Loucy (cell line): ENCODE measurements around the gene ECEL1.

ENCODE experiments used
- H2AFZ ChIP-seq: fragments of 200-600 bp; sonication (generic); 2 replicates; pipeline ENCODE4 v1.6.0; 2016; ENCODE audit warnings: antibody characterized with exemption, mild to moderate bottlenecking, low read length, moderate library complexity
- H3F3A ChIP-seq: fragments of 200-600 bp; 2 replicates; pipeline ENCODE4 v1.6.0; 2016; ENCODE audit warnings: antibody characterized with exemption, low read depth, mild to moderate bottlenecking
- H3K27me3 ChIP-seq: fragments of 200-600 bp; sonication (generic); 2 replicates; pipeline ENCODE4 v1.6.1; 2014; ENCODE audit warnings: low read length, mild to moderate bottlenecking; ENCODE audit not compliant: insufficient read depth, poor library complexity, severe bottlenecking
- H3K36me3 ChIP-seq: fragments of 200-600 bp; sonication (generic); 2 replicates; pipeline ENCODE4 v1.6.1; 2016; ENCODE audit warnings: low read length; ENCODE audit not compliant: insufficient read depth
- H3K4me1 ChIP-seq: fragments of 200-600 bp; sonication (generic); 2 replicates; pipeline ENCODE4 v1.5.1; 2014; ENCODE audit warnings: low read length, mild to moderate bottlenecking; ENCODE audit not compliant: insufficient read depth, poor library complexity, severe bottlenecking
- H3K4me2 ChIP-seq: fragments of 200-600 bp; sonication (generic); 2 replicates; pipeline ENCODE4 v1.6.0; 2014; ENCODE audit warnings: antibody characterized with exemption, low read length, low read depth, mild to moderate bottlenecking; ENCODE audit not compliant: poor library complexity, severe bottlenecking
- H3K4me3 ChIP-seq: fragments of 200-600 bp; sonication (generic); 2 replicates; pipeline ENCODE4 v1.5.1; 2014; ENCODE audit warnings: low read length, mild to moderate bottlenecking, mixed read lengths; ENCODE audit not compliant: poor library complexity, severe bottlenecking
- H3K79me2 ChIP-seq: fragments of 200-600 bp; sonication (generic); 2 replicates; pipeline ENCODE4 v1.6.1; 2014; ENCODE audit warnings: low read length; ENCODE audit not compliant: insufficient read depth
- H3K9ac ChIP-seq: fragments of 200-600 bp; sonication (generic); 2 replicates; pipeline ENCODE4 v1.6.0; 2014; ENCODE audit warnings: mild to moderate bottlenecking, low read depth, low read length, moderate library complexity; ENCODE audit not compliant: poor library complexity, severe bottlenecking
- H3K9me2 ChIP-seq: fragments of 200-600 bp; sonication (generic); replicated peaks from 2 replicates; pipeline ENCODE4 v1.6.1; 2016; ENCODE audit warnings: low read depth, low read length, mixed read lengths
- H3K9me3 ChIP-seq: fragments of 200-600 bp; sonication (generic); 2 replicates; pipeline ENCODE4 v1.6.1; 2014; ENCODE audit warnings: mild to moderate bottlenecking, antibody characterized with exemption, low read length, low read depth; ENCODE audit not compliant: insufficient read depth
- H4K20me1 ChIP-seq: fragments of 200-600 bp; sonication (generic); 2 replicates; pipeline ENCODE4 v1.6.0; 2014; ENCODE audit warnings: antibody characterized with exemption, low read length, mild to moderate bottlenecking; ENCODE audit not compliant: insufficient read depth, poor library complexity, severe bottlenecking
- CTCF ChIP-seq: fragments of 200-600 bp; sonication (generic); conservative IDR thresholded peaks from 2 replicates; pipeline ENCODE4 v1.5.1; 2014; ENCODE audit warnings: mild to moderate bottlenecking, antibody characterized with exemption, low read length
- EZH2phosphoT487 ChIP-seq: fragments of 200-600 bp; IDR thresholded peaks from 2 replicates; pipeline ENCODE4 v1.6.1; 2018; ENCODE audit warnings: antibody characterized with exemption, mild to moderate bottlenecking, moderate library complexity, borderline replicate concordance

The ECEL1 gene

DNA sequence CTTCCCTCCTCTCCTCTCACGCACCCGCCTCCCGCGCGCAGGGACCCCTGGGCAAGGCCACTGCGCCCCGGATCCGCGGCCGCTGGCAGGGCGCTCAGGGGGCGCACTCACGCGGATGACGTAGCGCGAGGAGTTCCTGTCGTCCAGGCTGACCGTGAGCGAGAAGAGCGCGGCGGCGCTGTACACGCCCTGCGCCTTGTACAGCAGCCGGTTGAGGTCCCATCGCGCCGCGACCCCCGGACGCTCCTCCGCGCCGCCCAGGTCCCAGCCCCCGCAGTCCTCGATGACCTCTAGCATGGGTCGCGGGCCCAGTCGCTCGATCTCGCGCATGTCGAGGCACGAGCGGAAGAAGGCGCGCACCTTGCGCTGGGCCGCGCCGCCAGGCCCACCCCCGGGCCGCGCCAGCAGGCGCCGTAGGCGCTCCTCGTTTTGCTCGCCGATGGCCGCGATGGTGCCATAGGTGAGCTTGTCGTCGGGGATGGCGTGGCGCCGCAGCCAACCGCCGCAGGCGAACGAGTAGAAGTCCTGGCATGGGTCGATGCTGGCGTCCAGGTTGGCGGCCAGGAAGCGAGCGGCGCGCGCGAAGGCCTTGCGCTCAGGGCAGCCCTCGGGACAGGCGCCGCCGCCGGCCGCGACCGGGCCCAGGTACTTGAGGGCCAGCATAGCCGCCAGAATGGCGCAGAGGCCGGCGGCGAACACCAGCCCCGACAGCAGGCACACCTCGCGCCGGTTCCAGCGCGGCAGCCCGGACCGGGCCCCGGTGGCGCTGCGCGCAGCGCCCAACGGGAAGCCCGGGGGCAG is 1.7 kb downstream of the ECEL1 start:
- Histone ChIP-seq H3K36me3 (no peaks in the 10 kb centered on the region), H3K4me3 (no peak overlapping the region), H3K9me3 (no peaks in the 10 kb centered on the region), H2AFZ (no peak overlapping the region), H3K4me2 (no peak overlapping the region), H3K4me1 (no peaks in the 10 kb centered on the region), H3K9ac (no peak overlapping the region), H3K79me2 (no peaks in the 10 kb centered on the region), H3K27me3 (peaks cover 10% of the 10 kb centered on the region), H4K20me1 (no peaks in the 10 kb centered on the region), H3F3A (no peaks in the 10 kb centered on the region), H3K9me2 (no peaks in the 10 kb centered on the region)
- no peak for TF ChIP-seq EZH2phosphoT487
- TF ChIP-seq CTCF = no peak

GRCh38 chr2:232485348-232485756 is 2.3 kb downstream of the ECEL1 start:
- Histone ChIP-seq H3K4me3 (no peak overlapping the region), H3K9me3 (no peaks in the 10 kb centered on the region), H2AFZ (no peak overlapping the region), H3K36me3 (no peaks in the 10 kb centered on the region), H3K9me2 (no peaks in the 10 kb centered on the region), H3K4me1 (no peaks in the 10 kb centered on the region), H3K4me2 (no peak overlapping the region), H3K79me2 (no peaks in the 10 kb centered on the region), H3F3A (no peaks in the 10 kb centered on the region), H3K27me3 (peaks cover 10% of the 10 kb centered on the region), H4K20me1 (no peaks in the 10 kb centered on the region), H3K9ac (no peak overlapping the region)
- no peak for TF ChIP-seq CTCF

- no peak for TF ChIP-seq EZH2phosphoT487
- TF ChIP-seq CTCF = no peak
- Histone ChIP-seq H3K79me2 (no peaks in the 10 kb centered on the region), H4K20me1 (no peaks in the 10 kb centered on the region), H3K4me3 (no peak overlapping the region), H3K4me1 (no peaks in the 10 kb centered on the region), H3K36me3 (no peaks in the 10 kb centered on the region), H3F3A (no peaks in the 10 kb centered on the region), H3K27me3 (peaks cover 10% of the 10 kb centered on the region), H3K9me2 (no peaks in the 10 kb centered on the region), H3K4me2 (no peak overlapping the region), H2AFZ (no peak overlapping the region), H3K9me3 (no peaks in the 10 kb centered on the region), H3K9ac (no peak overlapping the region)
Observed at GRCh38 chr2:232484628-232485347, 2.8 kb downstream of the ECEL1 start.
